IMR-90 (cell line): ENCODE measurements around the gene USP54. TPM values are rescaled to one million over a fixed set of nuclear protein-coding genes. Genes with fewer than 3 reads are reported as not detected.

ENCODE experiments used
- ATAC-seq: fragments of 200-7000 bp; cut with Tn5 transposase; 2 replicates; pipeline ENCODE4 v1.9.1; 2020; ENCODE audit warnings: low read depth, mild to moderate bottlenecking, moderate library complexity
- BruUV-seq: library from RNA; stranded (reverse); fragments of 400-500 nt; replicated peaks from 2 replicates; lab custom pipeline; 2021; lab: Mats Ljungman, UMichigan
- CTCF ChIA-PET: fragments of 300-600 bp; formaldehyde crosslinking; extraction: SDS; loops from one replicate; lab custom pipeline; 2021; ENCODE audit warnings: antibody characterized with exemption; lab: Yijun Ruan, JAX
- POLR2A ChIA-PET: fragments of 300-600 bp; sonication (Branson Sonifier 250); formaldehyde crosslinking; loops from one replicate; lab custom pipeline; 2022; ENCODE audit warnings: antibody characterized with exemption; ENCODE audit not compliant: unreplicated experiment; lab: Charles Lee
- DNase-seq: peaks from one replicate; pipeline ENCODE4 v3.0.0; 2013
- H2AFZ ChIP-seq: replicated peaks from 2 replicates; pipeline ENCODE3; 2013; ENCODE audit warnings: low read length, mild to moderate bottlenecking; ENCODE audit not compliant: poor library complexity
- H2AK5ac ChIP-seq: 2 replicates; pipeline ENCODE4 v1.6.1; 2013; ENCODE audit warnings: low read depth, low read length, inconsistent platforms
- H2AK9ac ChIP-seq: replicated peaks from 2 replicates; pipeline ENCODE3; 2013; ENCODE audit warnings: mild to moderate bottlenecking, low read depth, low read length, moderate library complexity; ENCODE audit not compliant: poor library complexity
- H2BK120ac ChIP-seq: 2 replicates; pipeline ENCODE4 v1.6.1; 2013; ENCODE audit warnings: low read depth, low read length, inconsistent platforms
- H2BK15ac ChIP-seq: 3 replicates; pipeline ENCODE4 v1.6.1; 2013; ENCODE audit warnings: low read depth, low read length, inconsistent platforms
- H2BK20ac ChIP-seq: 2 replicates; pipeline ENCODE4 v1.6.1; 2013; ENCODE audit warnings: low read depth, mild to moderate bottlenecking, inconsistent platforms, low read length, moderate library complexity
- H2BK5ac ChIP-seq: 2 replicates; pipeline ENCODE4 v1.6.1; 2013; ENCODE audit warnings: mild to moderate bottlenecking, low read depth, low read length, inconsistent platforms; ENCODE audit not compliant: poor library complexity, severe bottlenecking
- H3K14ac ChIP-seq: replicated peaks from 2 replicates; pipeline ENCODE4 v1.6.1; 2013; ENCODE audit warnings: low read depth, low read length, inconsistent platforms
- H3K18ac ChIP-seq: 2 replicates; pipeline ENCODE4 v1.6.1; 2013; ENCODE audit warnings: low read depth, low read length, control low read depth
- H3K23ac ChIP-seq: 2 replicates; pipeline ENCODE4 v1.6.1; 2013; ENCODE audit warnings: low read depth, low read length, inconsistent platforms
- H3K27ac ChIP-seq: 2 replicates; pipeline ENCODE4 v1.5.1; 2013; ENCODE audit warnings: mild to moderate bottlenecking, control low read depth, low read length; ENCODE audit not compliant: insufficient read depth
- H3K27me3 ChIP-seq: 2 replicates; pipeline ENCODE4 v1.6.1; 2013; ENCODE audit warnings: low read length; ENCODE audit not compliant: control insufficient read depth, insufficient read depth
- H3K36me3 ChIP-seq: 2 replicates; pipeline ENCODE4 v1.6.1; 2013; ENCODE audit warnings: low read length, mixed read lengths; ENCODE audit not compliant: control insufficient read depth, insufficient read depth
- H3K4ac ChIP-seq: 2 replicates; pipeline ENCODE4 v1.6.1; 2013; ENCODE audit warnings: low read depth, low read length, inconsistent platforms
- H3K4me1 ChIP-seq: 2 replicates; pipeline ENCODE4 v1.6.1; 2013; ENCODE audit warnings: low read length, mixed read lengths; ENCODE audit not compliant: control insufficient read depth, insufficient read depth
- H3K4me2 ChIP-seq: 2 replicates; pipeline ENCODE4 v1.6.1; 2013; ENCODE audit warnings: low read depth, mild to moderate bottlenecking, control low read depth, low read length, moderate library complexity
- H3K4me3 ChIP-seq: 2 replicates; pipeline ENCODE4 v1.5.1; 2013; ENCODE audit warnings: low read depth, mild to moderate bottlenecking, control low read depth, low read length, moderate library complexity; ENCODE audit not compliant: insufficient read depth
- H3K56ac ChIP-seq: 2 replicates; pipeline ENCODE4 v1.6.1; 2013; ENCODE audit warnings: low read length, inconsistent platforms; ENCODE audit not compliant: insufficient read depth; ENCODE audit errors: extremely low read depth
- H3K79me1 ChIP-seq, 2 experiments: 2 replicates each; pipeline ENCODE4 v1.6.1; 2013; ENCODE audit warnings: low read length in 2 of 2, inconsistent platforms in 1 of 2, low read depth in 1 of 2
- H3K9ac ChIP-seq: 2 replicates; pipeline ENCODE4 v1.6.1; 2013; ENCODE audit warnings: low read depth, low read length, control low read depth
- H3K9me1 ChIP-seq: 2 replicates; pipeline ENCODE4 v1.6.1; 2013; ENCODE audit warnings: low read length, inconsistent platforms; ENCODE audit not compliant: insufficient read depth
- H3K9me3 ChIP-seq: 2 replicates; pipeline ENCODE4 v1.6.1; 2013; ENCODE audit warnings: low read length; ENCODE audit not compliant: control insufficient read depth, insufficient read depth
- H4K20me1 ChIP-seq: 2 replicates; pipeline ENCODE4 v1.6.1; 2013; ENCODE audit warnings: low read length, inconsistent platforms; ENCODE audit not compliant: insufficient read depth
- H4K5ac ChIP-seq: 2 replicates; pipeline ENCODE4 v1.6.1; 2013; ENCODE audit warnings: mild to moderate bottlenecking, low read depth, low read length, control low read depth
- H4K8ac ChIP-seq, 2 experiments: 2 replicates each; pipeline ENCODE4 v1.6.1; 2013; ENCODE audit warnings: low read depth in 2 of 2, low read length in 2 of 2, control low read depth in 1 of 2, inconsistent platforms in 1 of 2
- H4K91ac ChIP-seq: 2 replicates; pipeline ENCODE4 v1.6.1; 2013; ENCODE audit warnings: low read depth, low read length, inconsistent platforms; ENCODE audit not compliant: insufficient read depth
- BHLHE40 ChIP-seq: fragments of 150-350 bp; IDR thresholded peaks from 2 replicates; pipeline ENCODE4 v1.6.1; 2016; ENCODE audit warnings: mild to moderate bottlenecking, low read depth, low read length
- CEBPB ChIP-seq: IDR thresholded peaks from 2 replicates; pipeline ENCODE4 v1.6.1; 2012; ENCODE audit warnings: low read depth, low read length, improper control_type of control experiment
- MXI1 ChIP-seq: IDR thresholded peaks from 2 replicates; pipeline ENCODE4 v1.6.1; 2012; ENCODE audit warnings: low read depth, mild to moderate bottlenecking, low read length, moderate library complexity, borderline replicate concordance
- POLR2A ChIP-seq: IDR thresholded peaks from 2 replicates; pipeline ENCODE4 v1.6.1; 2012; ENCODE audit warnings: mild to moderate bottlenecking, low read depth, low read length
- RAD21 ChIP-seq: IDR thresholded peaks from 2 replicates; pipeline ENCODE4 v1.6.1; 2012; ENCODE audit warnings: low read length, improper control_type of control experiment
- RCOR1 ChIP-seq: IDR thresholded peaks from 2 replicates; pipeline ENCODE4 v1.6.1; 2012; ENCODE audit warnings: mild to moderate bottlenecking, low read length, improper control_type of control experiment; ENCODE audit not compliant: insufficient replicate concordance
- RFX5 ChIP-seq: IDR thresholded peaks from 2 replicates; pipeline ENCODE4 v1.8.0; 2012; ENCODE audit warnings: low read depth, mild to moderate bottlenecking, low read length, moderate library complexity
- WGBS, 2 experiments: methylation state at CpG; one replicate each; pipeline versions ENCODE4 v1.1.5 to v1.1.7; 2013; ENCODE audit warnings: missing lambda C conversion rate in 2 of 2; ENCODE audit not compliant: insufficient read length in 1 of 2; ENCODE audit errors: extremely low coverage in 2 of 2; 5-methylcytosine and 5-hydroxymethylcytosine counted together
- dilution Hi-C: fragments of 300-500 bp; cut with HindIII; formaldehyde crosslinking; loops from one replicate; pipeline ENCODE4 v1.14.3; 2018; ENCODE audit warnings: low sequenced_read_pairs; ENCODE audit not compliant: unreplicated experiment
- in situ Hi-C: fragments of 300-500 bp; cut with MboI; formaldehyde crosslinking; loops from 3 replicates; pipeline ENCODE4 v1.14.3; 2019; ENCODE audit warnings: low sequenced_read_pairs, inconsistent platforms, mixed read lengths
- intact Hi-C: fragments of 100-400 bp; cut with micrococcal nuclease; formaldehyde crosslinking; loops from 2 replicates; pipeline ENCODE4 v1.10.0; 2022
- polyA plus RNA-seq, 3 experiments: library from polyadenylated mRNA; depleted of rRNA; stranded (reverse); fragments of >200 nt; gene quantifications; 2 replicates each; pipeline ENCODE4 v1.2.3, GENCODE V29; 2012; ENCODE audit warnings: low replicate concordance in 1 of 3
- total RNA-seq: library from RNA; depleted of rRNA; stranded (reverse); fragments of >200 nt; gene quantifications from 2 replicates; pipeline ENCODE4 v1.2.3, GENCODE V29; 2012
- TF ChIP-seq, protein P1 (sequence below): fragments of 150-350 bp; IDR thresholded peaks from 2 replicates; pipeline ENCODE4 v1.6.1; 2017; ENCODE audit warnings: mild to moderate bottlenecking, antibody characterized with exemption, low read length, low read depth
- TF ChIP-seq, protein P2 (sequence below): conservative IDR thresholded peaks from 2 replicates; pipeline ENCODE4 v1.5.1; 2012; ENCODE audit warnings: mild to moderate bottlenecking, low read depth, low read length, improper control_type of control experiment

USP54 gene
- total and polyA plus RNA-seq, 2 of the 4 experiments (the other 2 are of a cell fraction): 4.0 to 7.9 TPM

- TF ChIP-seq, protein P1, sequence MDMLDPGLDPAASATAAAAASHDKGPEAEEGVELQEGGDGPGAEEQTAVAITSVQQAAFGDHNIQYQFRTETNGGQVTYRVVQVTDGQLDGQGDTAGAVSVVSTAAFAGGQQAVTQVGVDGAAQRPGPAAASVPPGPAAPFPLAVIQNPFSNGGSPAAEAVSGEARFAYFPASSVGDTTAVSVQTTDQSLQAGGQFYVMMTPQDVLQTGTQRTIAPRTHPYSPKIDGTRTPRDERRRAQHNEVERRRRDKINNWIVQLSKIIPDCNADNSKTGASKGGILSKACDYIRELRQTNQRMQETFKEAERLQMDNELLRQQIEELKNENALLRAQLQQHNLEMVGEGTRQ: no peak
Measured at GRCh38 chr10:73495226-73495883, 95.8 kb downstream of the USP54 start (continued).

DNA sequence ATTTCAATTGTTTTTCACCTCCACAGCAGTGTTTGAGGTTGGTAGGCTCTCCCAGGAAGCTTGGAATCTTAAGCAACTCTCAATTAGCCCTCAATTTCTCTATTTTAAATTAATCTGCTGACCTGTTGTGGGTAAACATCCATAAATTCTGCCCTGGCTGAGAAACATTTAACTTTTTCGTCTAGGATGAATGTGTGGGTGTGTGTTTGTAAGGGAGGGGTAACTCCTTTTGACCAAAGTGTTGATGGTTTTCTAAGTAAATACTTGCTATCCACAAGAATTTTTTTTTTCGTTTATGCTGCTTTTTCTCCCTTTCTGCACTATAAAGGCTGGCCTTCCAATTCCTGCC, 96.3 kb downstream of the USP54 start:
- Histone ChIP-seq H4K5ac (peak overlapping the region; percentile 69), H3K9me3 (no peaks in the 10 kb centered on the region), H3K27ac (peak overlapping the region; percentile 95), H3K36me3 (peaks cover 1% of the 10 kb centered on the region; the same call in 1 of the 2 replicates), H4K91ac (peak overlapping the region; percentile 87), H3K4me3 (peak overlapping the region; percentile 90), H2AK5ac (peak overlapping the region; percentile 22; the same call in 1 of the 2 replicates), H2BK15ac (peak overlapping the region; percentile 3; the same call in 2 of the 3 replicates), H2BK20ac (no peak overlapping the region), H2BK120ac (peak overlapping the region; percentile 65; the same call in 1 of the 2 replicates), H2BK5ac (peak overlapping the region; percentile 95), H3K4me2 (peak overlapping the region; percentile 77), H3K9ac (peak overlapping the region; percentile 97), H3K14ac (peak overlapping the region; percentile 96), H2AFZ (peak overlapping the region; percentile 92), H3K9me1 (peaks cover 8% of the 10 kb centered on the region), H3K4me1 (peaks cover 7% of the 10 kb centered on the region; the same call in 1 of the 2 replicates), H2AK9ac (peak overlapping the region; percentile 95), H3K79me1 (peaks cover 14 to 35% of the 10 kb centered on the region in 2 experiments), H4K8ac (peak overlapping the region; percentile 42 to 95; a peak in 3 of 4 replicates), H3K18ac (peak overlapping the region; percentile 46), H3K4ac (peak overlapping the region; percentile 98), H3K27me3 (no peaks in the 10 kb centered on the region), H3K56ac (peak overlapping the region; percentile 82), H4K20me1 (peaks cover 6% of the 10 kb centered on the region; the same call in 1 of the 2 replicates), H3K23ac (peak overlapping the region; percentile 97)
- ATAC-seq: no peak
- in situ Hi-C loops: no loop called here
- DNase-seq: no peak
- ChIA-PET POLR2A (no interaction called here), CTCF (no interaction called here)
- no TSS peak for BruUV-seq
- no peak for TF ChIP-seq MXI1
- no peak for TF ChIP-seq RCOR1
- TF ChIP-seq, protein P2, sequence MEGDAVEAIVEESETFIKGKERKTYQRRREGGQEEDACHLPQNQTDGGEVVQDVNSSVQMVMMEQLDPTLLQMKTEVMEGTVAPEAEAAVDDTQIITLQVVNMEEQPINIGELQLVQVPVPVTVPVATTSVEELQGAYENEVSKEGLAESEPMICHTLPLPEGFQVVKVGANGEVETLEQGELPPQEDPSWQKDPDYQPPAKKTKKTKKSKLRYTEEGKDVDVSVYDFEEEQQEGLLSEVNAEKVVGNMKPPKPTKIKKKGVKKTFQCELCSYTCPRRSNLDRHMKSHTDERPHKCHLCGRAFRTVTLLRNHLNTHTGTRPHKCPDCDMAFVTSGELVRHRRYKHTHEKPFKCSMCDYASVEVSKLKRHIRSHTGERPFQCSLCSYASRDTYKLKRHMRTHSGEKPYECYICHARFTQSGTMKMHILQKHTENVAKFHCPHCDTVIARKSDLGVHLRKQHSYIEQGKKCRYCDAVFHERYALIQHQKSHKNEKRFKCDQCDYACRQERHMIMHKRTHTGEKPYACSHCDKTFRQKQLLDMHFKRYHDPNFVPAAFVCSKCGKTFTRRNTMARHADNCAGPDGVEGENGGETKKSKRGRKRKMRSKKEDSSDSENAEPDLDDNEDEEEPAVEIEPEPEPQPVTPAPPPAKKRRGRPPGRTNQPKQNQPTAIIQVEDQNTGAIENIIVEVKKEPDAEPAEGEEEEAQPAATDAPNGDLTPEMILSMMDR: no peak
- TF ChIP-seq POLR2A: no peak
- no peak for TF ChIP-seq CEBPB
- TF ChIP-seq RAD21: no peak
- no peak for TF ChIP-seq RFX5
- no peak for TF ChIP-seq BHLHE40
- intact Hi-C loops: loop anchor here (10.0 kb wide), 1 partner anchor 240 kb away; the partner anchor contains the start of gene MRPS16
- dilution Hi-C loops: no loop called here
- WGBS, 2 experiments: no CpG with 5 or more reads among the region's 2 CpGs
